HG02678 (cell line): Measurements from ENCODE around the gene SHC3.

Experiments
- ATAC-seq: cut with Tn5 transposase; IDR thresholded peaks from one replicate; pipeline ENCODE4 v1.9.1; 2021; ENCODE audit warnings: mild to moderate bottlenecking, moderate library complexity; ENCODE audit not compliant: unreplicated experiment

Gene SHC3

DNA sequence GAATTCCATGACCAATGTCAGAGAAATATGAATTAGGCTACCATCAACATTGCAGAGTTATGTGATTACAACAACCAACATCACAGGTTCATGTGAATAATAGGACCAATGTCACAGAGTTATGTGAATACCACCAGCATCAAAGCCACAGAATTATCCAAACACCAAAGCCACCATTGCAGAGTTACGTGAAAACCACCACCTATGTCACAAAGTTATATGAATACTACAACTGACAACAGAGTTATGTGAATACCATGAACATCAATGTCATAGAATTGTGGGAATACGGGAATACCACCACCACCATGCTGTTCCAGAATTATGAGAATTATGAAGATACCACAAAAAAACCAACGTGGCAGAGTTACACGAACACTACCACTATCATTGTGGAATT lies 64.8 kb downstream of the SHC3 start:
- ATAC-seq: no peak

- ATAC-seq: no peak
Observed at GRCh38 chr9:89112243-89112642, 66.4 kb downstream of the SHC3 start.

DNA sequence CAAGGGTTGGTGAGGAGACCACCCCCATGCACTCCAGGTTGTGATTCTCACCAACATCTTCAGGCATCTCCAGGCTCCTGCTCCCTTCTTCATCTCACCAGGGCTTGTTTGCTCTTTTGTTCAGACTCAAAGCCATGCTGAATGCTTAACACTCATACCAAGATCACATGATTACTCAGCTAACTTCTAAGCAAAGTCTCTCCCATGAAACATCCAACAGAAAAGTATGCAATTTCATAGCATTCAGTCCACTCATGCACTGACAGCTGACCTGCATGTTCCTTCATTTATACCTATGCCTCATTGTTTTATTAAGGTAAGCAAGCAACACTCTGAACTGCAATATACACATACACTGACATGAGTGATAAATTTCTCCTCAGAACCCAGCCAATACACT lies 69.0 kb downstream of the SHC3 start:
- ATAC-seq: no peak

DNA sequence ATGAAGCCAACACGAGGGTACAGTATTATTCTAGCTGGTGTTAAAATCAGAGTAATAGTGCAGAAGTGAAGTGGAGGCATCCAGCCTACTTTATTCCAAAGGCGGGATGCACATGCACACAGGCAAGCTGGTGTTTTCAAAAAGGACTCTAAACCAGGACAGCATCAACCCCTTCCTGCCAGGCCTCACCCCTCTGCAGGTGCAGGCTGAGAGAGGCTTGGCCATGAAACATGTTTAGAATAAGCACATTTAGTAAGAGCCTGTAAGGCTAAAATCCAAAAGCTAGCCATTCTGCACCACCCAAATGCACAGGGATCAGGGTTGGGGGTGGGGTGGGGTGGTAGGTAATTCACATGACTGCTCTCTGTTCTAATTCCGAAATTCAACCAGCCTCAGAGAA lies 71.2 kb downstream of the SHC3 start:
- no peak for ATAC-seq

DNA sequence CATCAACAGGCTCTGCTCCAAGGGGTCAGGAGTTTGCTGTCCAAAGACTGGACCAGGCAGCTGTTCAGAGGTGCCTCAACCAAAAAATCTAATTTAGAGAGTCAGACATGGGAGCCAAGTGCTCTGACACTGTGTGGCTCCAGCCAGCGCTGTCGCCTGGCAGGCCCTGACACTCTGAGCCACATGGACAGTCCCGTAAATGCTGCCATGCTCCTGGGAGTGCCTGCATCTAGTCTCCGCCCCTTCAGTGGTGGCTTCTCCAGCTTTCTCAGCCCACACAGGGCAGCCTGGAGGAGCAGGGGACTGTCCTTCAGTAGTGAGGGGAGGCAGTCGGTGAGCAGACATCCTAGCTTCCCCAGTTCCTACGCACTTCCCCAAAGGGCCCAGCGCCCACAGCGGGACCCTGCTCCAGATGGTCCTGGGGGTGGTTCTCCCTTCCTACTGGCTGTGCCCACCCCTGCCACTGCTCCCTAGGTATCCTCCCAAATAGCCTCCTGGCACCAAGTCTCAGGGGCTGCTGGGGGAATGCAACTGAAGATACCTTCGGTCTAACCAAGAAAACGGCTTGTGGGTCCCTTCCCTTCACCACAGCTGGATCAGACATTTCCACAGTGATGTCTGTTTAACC lies 72.3 kb downstream of the SHC3 start:
- no peak for ATAC-seq

GRCh38 chr9:89104821-89105220 lies 73.8 kb downstream of the SHC3 start:
- ATAC-seq: no peak

DNA sequence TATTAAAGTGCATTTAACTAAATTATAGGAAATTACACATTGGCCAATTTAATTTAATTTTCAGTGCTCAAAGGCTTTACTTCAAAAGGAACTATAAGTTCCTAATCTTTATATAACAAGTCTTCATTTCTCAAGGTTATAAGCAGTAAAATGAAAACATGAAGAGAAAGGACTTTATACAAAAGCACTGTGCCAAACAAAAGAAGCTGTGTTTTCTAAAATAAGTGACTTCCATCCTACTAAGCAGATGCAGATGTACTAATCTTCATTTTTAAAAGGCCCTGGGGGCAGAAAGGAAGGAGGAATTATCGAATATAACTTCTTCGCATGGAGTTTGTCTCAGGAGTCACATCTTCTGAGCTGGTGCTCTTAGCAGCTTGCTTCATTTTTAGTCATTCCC lies 81.4 kb downstream of the SHC3 start:
- no peak for ATAC-seq

- no peak for ATAC-seq
Observed at GRCh38 chr9:89096807-89097206, 81.8 kb downstream of the SHC3 start.

- no peak for ATAC-seq
Observed at GRCh38 chr9:89095761-89096528, 82.7 kb downstream of the SHC3 start.

GRCh38 chr9:89093201-89093975 lies 85.2 kb downstream of the SHC3 start:
- ATAC-seq: no peak

- ATAC-seq: no peak
Observed at GRCh38 chr9:89089176-89089575, 89.4 kb downstream of the SHC3 start.

- no peak for ATAC-seq
Observed at GRCh38 chr9:89083626-89084025, 95.0 kb downstream of the SHC3 start.

GRCh38 chr9:89080193-89080592 lies 98.4 kb downstream of the SHC3 start:
- no peak for ATAC-seq

DNA sequence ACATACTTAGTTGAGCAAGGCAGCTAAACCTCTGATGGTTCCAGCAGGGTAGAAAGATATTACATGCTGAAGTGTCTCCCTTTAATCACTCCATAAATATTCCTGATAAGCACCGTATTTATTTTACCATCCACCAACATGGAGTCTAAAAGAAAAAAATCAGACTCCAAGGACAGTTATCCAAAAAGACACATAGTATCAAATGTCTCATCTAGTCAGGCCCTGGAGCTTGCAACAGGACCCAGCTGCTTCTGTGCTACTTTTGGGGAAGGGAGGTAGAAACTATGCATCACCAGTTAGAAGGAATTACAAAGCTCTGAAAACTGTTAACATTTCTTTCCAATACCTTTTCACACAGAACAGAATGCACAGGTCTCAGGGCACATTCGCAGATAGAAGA lies 99.2 kb downstream of the SHC3 start:
- ATAC-seq: no peak

DNA sequence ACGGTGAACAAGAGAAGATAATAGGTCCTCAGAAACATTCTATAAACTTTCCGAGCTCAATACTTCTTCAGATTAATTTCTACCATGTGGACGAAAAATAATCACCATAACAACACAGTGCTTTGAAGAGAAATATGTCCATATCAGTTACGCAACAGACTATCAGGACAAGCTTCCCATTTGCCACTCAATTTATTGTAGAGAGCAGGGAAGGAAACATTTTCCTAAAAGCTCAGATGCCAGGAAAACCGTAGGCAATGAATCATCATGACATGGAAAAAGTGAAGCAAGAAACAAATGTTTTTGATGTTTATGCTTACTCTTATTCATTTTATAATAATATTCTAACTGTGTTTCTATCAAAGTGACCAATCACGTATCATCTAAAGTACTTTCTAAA lies 99.8 kb downstream of the SHC3 start:
- ATAC-seq: no peak

- ATAC-seq: no peak
Observed at GRCh38 chr9:89078421-89078820, 100.2 kb downstream of the SHC3 start.

DNA sequence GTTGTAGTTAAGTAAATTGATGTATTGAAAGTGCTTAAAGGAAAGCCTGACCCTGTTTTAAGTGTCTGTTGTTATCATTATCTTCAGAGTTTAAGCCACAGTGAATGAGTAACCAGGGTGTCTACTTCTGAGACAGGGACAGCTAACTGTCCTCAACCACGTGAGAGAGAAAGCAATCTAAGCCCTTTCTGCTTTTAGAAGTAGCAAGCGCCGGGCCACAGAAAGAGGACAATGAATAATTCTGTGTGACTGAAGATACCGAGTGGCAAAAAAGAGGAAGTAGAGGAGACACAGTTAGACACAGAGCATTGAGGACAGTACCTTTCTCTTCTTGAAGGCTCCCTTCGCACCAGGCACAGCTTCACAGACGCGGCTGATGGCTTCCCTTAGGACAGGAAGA lies 101.1 kb downstream of the SHC3 start:
- ATAC-seq: no peak

GRCh38 chr9:89073397-89073796 lies 105.2 kb downstream of the SHC3 start:
- no peak for ATAC-seq

DNA sequence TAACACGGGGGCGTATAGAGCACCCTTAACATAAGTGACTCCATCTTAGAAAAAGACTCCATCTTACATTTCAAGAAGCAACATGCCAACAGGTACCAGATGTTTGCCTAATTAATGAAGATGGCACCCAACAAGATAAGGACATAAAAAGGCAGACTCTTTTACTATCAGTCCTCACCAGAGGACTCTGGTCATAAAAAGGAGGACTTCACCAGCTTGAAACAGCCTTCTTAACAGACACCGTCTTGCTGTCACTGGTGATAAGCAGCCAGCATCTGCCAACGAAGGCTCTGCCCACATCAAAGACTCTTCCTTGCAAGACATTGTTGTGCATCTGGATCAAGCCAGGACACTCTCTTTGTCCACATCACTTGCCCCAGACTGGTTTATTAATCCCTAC lies 107.0 kb downstream of the SHC3 start:
- ATAC-seq: no peak

DNA sequence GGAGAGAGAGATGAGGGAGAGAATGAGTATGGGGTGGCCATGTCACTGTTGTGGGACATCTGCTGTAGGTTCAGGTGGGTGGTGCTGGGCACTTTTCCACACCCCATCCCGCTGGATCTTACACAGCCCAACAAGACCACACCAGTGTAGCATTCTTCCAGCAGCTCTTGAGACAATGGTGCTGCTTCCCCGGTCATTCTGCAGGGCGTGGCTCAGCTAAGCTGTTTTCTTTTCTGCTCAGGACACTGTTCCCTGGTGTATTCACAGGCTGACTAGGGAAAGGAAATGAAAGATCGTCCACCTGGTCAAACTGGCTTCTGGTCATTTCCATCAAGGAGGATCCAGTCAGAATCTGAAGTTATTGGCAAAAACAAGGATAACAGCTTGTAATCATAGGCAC lies 111.8 kb downstream of the SHC3 start:
- no peak for ATAC-seq

DNA sequence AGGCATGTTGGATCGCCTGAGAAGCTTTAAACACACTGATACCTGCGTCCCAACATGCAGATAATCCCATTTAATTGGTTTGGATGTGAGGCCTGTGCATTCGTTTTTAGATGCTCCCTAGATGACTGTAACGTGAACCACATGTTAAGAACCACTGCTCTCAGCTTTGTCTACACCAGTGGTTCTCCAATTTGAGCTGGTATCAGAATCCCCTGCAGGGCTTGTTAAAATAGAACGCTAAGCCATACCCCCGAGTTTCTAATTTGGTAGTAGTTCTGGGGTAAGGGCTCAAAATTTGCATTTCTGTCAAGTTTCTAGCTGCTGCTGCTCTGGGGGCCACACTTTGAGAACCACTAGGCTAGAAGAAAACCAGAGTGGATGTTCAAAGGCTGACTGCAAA lies 112.7 kb downstream of the SHC3 start:
- no peak for ATAC-seq

DNA sequence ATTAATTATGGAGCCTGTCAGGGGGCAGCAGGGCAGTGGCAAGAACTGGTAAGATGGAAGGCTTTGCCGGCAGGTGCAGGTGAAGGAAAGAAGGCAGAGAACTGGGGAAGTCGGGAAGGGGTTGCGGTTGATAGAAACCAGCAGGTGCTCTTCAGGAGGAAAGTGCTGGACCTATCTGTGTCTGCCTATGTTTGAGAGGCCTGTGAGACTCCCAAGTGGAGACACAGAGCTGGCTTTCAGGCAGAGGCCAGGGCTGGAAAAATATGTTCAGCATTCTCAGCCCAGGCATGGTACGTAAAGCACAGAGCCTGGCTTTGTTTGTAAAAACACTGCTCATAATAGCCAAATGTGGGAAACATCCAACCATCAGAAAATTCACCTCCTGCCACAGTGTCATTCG lies 117.8 kb downstream of the SHC3 start:
- ATAC-seq: no peak
